HG03196 (cell line): ENCODE data around the gene BCAR3.

Source experiments
- ATAC-seq: cut with Tn5 transposase; IDR thresholded peaks from one replicate; pipeline ENCODE4 v1.9.1; 2021; ENCODE audit not compliant: unreplicated experiment

BCAR3 gene

DNA sequence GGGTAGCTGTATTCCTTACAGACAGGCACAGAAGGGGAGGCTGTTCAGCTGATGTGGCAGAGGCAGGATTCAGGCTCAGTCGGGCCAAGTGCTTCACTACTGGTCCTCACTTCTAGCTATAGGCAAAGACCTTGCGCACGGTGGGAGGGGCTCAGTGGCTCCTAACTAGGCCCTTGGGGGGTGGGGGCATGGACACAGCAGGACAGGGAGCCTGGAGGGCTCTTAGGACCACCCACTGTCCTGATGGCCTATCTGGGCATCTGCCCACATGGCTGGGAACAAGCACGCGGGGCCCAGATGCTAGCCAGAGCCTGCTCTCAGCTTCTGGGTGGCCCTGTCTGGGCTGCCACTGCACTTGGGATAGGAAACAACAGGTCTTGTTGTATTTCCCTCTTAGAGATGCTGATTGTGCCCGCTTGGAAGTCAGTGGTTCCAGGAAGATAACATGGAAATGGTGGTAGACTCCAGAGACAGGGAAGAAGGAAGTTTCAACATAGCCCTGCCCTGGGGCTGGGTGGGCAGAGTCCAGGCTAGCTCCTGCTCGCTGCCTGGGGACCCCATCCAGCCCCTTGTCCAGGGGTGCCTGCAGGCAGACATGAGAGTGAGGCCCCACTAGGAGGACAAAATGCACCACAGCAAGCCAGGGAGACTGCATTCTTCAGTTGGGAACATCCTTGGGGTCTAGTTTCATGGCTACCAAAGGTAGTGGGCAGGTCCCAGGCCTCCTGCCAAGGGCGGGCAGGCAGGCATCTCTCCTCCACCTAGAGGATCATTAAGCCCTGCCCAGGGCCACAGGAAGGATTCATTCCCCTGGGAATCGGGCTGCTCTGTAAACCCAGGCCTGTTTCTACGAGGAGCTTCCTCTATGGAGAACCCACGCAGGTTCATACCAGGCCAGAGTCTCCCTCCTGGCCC is 102.5 kb downstream of the BCAR3 start:
- no peak for ATAC-seq

DNA sequence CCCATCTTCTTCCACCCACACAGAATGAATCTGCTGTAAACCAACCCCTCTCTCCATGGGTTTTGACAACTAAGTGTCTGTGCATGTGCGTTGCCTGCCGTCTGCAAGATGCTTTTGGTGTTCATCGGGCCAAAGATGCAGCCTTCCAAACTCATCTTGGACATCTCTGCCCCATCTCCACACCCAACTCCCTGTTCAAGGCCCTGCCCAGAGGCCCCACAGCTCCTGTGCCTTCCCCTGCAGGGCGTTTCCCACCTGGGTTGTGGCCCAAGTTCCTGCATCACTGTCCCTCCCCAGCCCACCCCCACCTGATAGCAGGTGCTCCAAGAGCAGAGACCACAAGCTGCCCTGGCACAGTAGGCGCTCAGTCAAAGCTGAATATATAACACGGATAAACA is 103.2 kb downstream of the BCAR3 start:
- ATAC-seq: no peak

DNA sequence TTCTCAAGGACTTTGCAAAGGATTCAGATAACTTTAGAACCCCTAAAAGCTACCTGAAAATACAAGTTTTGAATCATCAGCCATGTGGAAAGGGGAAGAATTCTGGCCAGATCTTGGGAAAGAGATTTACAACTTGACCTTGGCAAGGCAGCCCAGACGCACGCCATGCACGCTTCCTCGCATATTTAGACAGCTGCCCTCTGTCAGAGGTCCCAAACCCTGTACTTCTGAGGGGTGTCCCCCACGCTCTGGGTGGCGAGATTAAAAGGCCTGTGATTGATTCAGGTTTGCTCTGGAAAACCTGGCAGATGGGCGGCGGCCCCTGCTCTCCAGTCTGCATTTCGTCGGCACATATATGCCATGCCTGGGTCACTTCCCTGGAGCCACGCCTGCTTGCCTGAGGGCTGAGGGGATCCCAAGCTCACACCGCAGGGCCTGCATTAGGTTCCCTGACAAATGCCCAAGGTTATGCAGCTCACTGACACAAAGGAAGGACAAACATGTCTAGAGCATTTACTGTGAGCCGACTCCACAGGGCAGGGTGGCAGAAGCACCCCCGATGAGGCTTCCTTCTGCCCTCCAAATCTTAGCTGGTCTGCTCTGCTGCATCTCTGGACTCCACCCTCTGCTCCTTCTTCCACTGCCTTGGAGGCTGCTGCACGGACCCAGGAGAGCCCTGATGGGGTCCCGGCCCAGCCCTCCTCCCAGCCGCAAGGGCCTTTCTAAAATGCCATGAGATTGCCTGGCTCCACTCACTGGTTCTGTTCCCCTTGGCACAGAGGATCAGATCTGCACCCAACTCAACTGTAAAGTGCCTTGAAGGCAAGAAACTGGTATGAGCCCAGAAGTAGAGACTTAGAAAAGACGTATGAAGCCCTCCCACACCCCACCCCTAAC is 103.9 kb downstream of the BCAR3 start:
- no peak for ATAC-seq

DNA sequence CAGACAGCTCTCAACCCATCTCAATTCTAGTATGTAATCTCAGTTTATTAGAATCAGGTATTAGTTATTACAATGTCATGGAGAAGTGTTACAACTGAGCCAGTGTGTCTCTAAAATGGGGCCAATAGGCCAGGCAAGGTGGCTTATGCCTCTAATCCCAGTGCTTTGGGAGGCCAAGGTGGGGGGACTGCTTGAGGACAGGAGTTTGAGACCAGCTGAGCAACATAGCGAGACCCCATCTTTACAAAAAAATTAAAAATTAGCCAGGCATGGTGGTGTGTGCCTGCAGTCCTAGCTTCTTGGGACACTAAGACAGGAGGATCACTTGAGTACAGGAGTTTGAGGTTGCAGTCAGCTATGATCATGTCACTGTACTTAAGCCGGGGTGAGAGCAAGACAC is 104.9 kb downstream of the BCAR3 start:
- no peak for ATAC-seq

DNA sequence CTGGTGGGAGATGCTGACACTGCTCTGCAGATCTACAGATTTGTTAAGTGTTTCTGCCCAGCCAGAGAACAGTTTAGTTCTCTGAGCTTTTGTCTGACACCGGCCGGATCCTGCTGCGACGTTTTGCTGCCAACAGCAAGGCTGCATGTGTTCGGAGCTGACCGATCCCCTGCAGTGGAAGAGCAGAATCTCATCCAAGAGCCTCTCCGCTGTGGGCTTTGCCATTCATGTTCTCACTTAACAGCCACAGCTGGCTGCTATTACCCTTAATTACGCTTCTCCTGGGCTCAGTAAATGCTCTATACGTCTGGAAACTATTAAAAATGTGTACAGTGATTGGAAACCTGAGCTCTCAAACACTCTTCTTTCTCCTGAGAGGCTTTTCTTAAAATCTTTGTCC is 105.3 kb downstream of the BCAR3 start:
- ATAC-seq: no peak

DNA sequence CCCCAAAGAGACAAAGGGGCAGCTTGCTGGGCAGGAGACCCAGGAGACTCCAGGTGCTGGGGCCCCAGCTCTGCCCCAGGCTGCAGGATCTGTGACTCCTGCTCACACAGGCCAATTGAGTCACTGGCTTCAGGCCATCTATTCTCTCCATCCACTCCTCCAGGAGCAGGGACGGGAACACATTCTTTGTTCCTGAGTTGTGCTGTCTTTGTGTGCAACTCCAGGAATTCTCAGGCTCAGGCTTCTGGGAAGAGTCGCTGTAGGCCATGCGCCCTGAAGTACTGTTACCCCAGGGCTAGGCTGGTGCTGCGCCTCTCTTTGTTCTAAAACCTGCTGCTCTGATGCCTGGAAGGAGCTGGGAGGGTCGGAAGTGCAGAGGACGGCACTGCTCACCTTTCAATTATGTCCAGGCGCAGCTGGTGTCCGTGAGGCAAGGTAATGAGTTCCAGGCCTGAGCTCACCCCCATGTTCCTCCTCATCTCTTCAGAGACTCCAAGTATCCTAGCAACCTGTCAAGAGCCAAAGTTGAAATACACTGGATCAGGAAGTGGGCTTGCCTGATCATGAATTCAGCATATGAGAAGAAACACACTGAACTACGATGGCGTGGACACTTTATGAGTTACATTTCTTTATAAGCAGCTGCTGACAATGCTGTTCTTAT is 105.9 kb downstream of the BCAR3 start:
- ATAC-seq: no peak

DNA sequence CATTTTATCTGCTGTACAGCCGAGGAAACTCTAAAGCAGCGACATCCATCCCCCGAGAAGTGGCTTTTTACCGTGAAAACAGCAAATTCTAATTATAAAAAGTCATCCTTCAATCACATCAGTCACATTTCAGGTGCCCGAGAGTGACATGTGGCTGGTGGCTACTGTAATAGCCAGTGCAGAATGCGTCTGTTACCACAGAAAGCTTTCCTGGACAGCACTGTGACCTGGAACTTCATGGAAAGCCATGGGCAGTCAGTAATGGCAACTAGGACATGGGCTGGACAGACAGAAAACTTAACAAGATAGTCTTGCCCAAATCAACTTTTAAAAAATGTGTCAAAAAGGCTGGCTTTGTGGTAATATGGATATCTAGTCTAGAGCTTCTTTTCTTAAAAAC is 106.6 kb downstream of the BCAR3 start:
- ATAC-seq: no peak

DNA sequence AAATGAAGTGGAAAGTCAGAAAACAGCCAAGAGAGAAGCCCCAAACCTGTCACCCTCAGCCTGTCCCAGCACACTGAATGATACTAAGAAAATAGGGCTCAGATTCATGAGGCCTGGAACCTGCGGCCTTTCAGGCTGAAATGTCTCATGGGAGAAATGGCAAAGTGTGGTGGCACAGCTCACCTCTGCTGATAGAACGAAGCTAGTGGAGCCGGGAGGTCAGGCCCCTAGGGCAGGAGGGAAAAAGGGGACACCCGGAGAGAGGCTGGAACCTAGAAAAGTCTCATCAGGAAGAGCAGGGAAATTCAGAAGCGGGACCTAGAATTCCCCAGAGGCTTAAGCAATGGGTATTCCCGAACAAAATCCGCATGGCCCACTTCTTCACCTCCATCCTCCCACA is 107.1 kb downstream of the BCAR3 start:
- no peak for ATAC-seq

DNA sequence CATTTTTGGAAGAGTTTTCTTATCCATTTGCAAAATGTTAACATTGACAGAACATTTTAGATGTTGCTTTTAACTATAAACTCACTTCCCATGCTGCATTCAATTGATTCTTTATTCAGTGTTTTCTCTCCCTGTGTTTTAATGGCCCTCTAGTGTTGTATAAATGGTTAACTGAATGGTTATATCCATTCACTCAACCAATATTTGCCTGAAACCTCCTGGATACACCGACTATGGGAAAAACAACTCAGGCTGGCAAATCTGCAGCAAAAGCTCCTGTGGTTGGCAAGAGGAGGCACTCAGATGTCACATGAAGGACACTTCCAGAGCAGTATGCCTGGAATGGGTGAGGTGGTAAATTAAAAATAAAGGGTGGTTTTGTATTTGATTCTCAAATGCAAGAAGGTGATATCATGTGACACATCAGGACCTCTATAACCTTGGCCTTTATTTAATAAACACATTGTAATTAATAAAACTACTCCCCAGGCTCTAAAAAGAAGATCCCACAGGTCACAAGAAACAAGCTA is 107.6 kb downstream of the BCAR3 start:
- no peak for ATAC-seq

DNA sequence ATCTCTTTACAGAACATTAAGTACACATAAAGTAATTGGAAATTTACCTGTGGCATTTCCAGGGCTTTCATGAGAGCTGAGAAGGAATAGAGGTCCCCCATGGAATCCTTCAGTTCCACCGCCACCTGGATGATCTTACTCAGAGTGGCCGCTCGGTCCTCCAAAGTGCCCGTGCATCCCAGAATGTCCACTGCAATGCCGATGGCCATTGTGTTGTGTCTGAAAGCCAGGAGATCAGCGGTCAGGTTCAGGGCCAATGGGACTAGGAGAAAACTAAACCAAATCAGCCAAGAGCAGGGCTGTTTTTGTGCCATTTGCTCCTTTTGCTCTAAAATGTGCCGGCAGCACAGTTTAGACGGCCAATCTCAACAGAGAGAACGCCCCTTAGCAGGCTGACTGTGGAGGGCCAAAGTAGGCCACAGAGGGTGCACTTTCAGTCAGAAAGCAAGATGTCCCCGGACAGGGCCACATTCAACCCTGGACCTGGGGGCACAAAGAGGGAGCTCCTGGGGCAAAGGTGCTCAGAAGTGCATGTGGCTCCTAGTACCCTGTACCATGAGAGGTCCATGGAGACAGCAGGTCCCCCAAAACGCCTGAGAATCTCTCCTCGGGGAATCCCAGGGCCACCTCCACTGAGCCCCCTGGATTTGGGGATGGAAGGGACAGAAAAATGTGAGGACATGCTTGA is 109.9 kb downstream of the BCAR3 start:
- no peak for ATAC-seq

DNA sequence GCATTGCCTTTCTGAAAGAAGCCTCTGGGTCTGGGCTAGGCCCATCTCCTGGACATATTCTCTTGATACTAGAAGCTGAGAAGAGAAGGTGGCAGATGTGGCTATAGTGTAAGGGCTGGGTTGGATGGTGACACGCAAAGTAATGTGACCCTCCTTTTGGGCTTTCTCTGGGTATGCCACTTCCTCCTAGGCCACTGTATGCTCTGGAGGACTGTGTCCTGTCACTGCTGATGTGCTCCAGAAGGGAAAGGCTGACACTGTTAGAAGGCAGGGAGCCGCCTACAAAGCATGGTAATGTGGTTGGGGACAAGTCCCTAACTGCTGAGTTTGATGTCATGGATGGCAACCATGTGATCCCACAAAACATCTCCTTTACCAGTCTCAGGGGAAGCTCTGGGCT is 112.1 kb downstream of the BCAR3 start:
- ATAC-seq: no peak

DNA sequence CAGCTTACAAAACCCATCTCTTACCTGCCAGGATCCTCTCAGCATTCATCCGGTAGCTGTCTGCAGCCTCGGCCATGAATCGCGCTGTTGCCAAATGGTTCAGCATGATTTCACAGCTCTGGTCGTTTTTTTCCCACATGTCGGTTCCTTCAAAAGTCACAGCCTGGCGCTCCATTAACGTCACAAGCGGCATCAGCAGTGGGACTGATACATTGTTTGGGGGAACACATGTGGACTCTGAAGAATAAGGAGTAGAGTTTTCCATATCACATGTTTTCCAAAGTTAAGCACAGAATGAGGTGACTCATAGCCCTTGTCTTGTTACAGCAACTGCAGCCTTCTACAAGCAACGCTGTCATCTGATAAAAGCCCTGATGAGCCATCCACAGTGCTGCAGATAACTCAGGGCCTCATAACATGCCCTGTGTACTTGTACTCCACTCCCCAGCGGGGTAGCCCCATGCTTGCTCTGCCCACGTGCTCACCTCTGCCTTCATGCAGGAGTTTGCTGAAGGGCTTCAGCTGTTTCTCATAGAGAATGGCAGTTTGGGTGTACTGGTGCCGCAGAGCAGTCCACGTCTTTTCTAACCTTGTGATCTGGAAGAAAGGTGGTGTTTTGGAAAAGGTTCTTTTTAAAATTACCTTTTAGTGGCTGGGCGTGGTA is 114.2 kb downstream of the BCAR3 start:
- no peak for ATAC-seq

DNA sequence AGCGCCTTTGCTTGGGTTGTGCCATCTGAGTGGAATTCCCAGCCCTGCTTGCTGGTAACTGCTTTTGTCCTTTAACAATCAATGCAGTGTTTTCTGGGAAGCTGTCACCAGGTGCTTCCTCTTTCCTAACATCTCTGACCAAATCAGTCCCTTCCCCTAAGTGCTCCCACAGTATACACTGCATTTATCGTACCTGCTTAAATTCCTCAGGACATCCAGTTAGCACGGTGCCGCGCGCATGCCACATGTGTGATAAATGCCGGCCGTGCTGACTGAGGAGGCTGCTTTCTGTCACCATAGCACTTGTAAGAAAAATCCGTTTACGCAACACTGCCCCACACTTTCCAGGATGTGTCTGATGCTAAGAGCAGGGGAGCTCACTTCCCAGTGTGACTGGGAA is 115.4 kb downstream of the BCAR3 start:
- ATAC-seq: no peak

DNA sequence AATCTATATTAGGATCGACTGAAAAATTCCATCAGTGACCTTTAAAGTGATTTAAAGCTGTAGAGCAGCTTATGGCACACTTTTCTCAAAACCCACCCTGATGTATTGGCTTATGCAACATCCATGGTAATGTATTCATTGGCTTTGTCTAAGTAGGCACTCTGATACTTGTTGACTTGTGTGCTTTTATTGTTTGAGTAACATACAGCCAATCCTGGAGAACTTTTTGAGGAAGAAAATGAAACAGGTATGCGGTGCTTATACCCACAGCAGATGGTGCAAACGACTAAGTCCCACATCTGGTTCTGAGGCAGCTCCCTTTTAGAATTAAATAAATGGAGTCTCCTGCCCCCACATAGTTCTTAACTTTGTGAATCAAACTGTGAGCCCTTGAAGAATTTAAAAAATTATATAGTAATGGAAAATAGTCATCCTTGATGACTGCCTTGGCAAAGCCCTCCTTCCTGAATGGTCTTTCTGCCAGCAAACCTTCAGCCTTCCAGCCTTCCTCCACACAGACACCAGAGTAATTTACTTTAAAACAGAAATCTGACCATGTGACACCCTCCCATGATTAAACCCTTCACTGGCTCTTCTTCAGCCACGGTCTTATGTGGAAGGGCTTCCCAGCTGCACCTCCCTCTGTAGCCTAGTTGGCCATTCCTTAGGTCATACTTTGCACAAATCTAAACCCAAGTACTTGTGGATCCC is 116.0 kb downstream of the BCAR3 start:
- ATAC-seq: no peak

DNA sequence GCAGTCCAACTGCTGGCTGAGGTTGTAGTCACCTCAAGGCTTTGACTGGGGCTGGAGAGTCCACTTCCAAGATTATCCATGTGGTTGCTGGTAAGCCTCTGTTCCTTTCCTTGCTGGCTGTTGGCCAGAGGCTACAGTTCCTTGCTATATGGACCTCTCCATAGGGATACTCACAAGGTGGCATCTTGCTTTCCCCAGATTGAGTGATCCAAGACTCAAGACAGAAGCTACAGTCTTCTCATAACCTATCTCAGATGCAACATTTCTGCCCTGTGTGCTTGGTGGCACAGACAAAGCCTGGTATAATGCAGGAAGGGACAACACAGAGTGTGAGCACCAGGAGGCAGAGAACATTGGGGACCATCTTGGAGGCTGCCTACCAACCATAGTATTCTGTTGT is 121.9 kb downstream of the BCAR3 start:
- no peak for ATAC-seq

DNA sequence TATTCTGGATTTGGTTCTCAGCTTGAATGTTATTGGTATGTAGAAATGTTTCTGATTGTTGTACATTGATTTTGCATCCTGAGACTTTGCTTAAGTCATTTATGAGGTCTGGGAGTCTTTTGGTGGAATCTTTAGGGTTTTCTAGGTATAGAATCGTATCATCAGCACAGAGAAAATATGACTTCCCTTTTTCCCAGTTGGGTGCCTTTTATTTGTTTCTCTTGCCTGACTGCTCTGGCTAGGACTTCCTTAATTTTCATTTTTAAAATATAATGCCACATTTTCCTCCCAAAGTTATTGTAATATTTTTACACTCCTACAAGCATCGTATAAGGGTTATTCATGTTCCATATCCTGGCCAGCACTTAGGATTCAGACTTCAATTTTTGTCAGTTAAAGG is 122.6 kb downstream of the BCAR3 start:
- no peak for ATAC-seq

DNA sequence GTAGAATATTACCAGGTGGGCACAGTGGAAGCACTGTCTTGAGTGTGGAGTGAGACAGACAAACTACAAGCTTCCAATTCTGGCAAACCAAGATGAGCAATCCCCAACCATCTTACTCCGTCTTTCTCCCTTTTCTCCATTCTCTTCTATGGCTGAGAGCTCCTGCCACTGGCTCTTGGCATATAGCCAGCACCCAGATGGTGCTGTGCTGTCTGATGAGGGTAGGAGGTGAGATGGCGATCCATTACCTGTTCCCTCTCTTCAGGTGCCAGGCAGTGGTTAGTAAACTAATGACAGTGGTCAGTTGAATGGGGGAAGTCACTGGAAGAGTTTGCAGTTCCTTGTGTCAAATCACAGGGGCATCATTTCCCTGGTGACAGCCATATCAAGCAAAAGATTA is 125.3 kb downstream of the BCAR3 start:
- ATAC-seq: no peak

DNA sequence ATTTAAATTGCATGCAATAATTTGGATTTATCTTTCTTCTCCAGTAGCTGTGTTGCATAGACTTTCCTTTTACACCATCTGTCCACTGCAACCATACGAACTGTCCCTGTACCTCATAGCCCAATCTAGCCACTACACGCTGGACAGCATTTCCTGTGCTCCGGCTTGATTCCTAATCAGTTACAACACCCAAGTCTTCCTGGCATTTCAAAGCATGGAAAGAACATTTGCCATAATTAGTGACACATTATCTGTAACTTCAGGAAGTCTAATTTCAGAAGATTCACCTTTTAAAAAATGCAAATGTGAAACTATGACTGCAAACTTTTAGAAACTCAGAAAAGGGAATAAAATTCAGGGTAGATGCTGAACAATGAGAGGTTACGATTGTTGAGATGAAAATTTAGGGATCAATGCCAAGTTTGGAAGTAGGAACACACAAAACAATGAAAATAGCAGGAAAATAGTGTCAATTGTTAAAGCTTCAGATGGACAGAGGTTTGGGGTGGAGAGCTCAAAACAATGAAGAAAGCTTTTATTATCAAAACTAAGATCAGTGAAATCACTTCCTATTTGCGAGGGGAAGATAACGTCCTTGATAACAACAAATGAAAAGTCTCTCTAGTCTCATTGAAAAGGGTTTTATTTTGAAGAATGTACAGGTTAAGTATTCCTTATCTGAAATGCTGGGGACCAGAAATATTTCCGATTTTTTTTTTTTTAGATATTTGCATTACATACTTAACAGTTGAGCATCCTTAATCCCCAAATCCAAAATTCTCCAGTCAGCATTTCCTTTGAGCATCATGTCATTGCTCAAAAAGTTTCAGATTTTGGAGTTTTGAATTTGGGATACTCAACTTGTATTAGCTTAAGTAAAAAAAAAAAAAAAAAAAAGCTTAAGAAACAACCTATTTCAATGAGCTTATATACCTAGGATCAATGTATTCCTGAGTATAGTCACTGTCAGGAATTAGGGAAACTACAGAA is 126.5 kb downstream of the BCAR3 start:
- no peak for ATAC-seq
